ENCODE data around the gene ACTN1. TPM values are rescaled to one million over a fixed set of nuclear protein-coding genes. Genes with fewer than 3 reads are reported as not detected.

Gene ACTN1
- total RNA-seq, 1 donor from 2014 or later: 70.7 TPM

- H3K4me2 ChIP-seq: no peak overlapping the region
- no peak overlapping the region for H3K27ac Mint-ChIP-seq
- no peak overlapping the region for H3K4me3 Mint-ChIP-seq
- peaks cover 46% of the 10 kb centered on the region for H3K36me3 Mint-ChIP-seq
- no peaks in the 10 kb centered on the region for H3K9me3 Mint-ChIP-seq
- peaks cover 4% of the 10 kb centered on the region for H3K36me3 ChIP-seq
- H3K27me3 Mint-ChIP-seq (ENCODE audit: insufficient read depth, low read depth): no peaks in the 10 kb centered on the region
- H3K79me2 ChIP-seq (ENCODE audit: low read depth): no peaks in the 10 kb centered on the region
- no peak for DNase-seq (ENCODE audit: low spot score)
- no peak overlapping the region for H3K9ac ChIP-seq
- no peak overlapping the region for H3K27ac ChIP-seq
- no peaks in the 10 kb centered on the region for H3K27me3 ChIP-seq
- H3K4me3 ChIP-seq: no peak overlapping the region
- no peaks in the 10 kb centered on the region for H3K9me3 ChIP-seq (ENCODE audit: low read depth)
- no peak overlapping the region for H2AFZ ChIP-seq (replicated peaks)
- no peaks in the 10 kb centered on the region for H3K4me1 Mint-ChIP-seq
- H3K4me1 ChIP-seq: no peaks in the 10 kb centered on the region
- TF ChIP-seq EZH2phosphoT487 (IDR thresholded peaks at IDR 0.05): no peak
- TF ChIP-seq CTCF (IDR thresholded peaks at IDR 0.05): no peak
- no peak for TF ChIP-seq EZH2 (IDR thresholded peaks at IDR 0.05)
- H4K20me1 ChIP-seq (ENCODE audit: low read depth): no peaks in the 10 kb centered on the region
- no peaks in the 10 kb centered on the region for H3F3A ChIP-seq (ENCODE audit: low read depth)
Observed at GRCh38 chr14:68874746-68875155, 104.4 kb downstream of the ACTN1 start.

GRCh38 chr14:68873376-68873775, 105.7 kb downstream of the ACTN1 start:
- Histone ChIP-seq H3K4me2 (no peak overlapping the region), H3K9ac (no peak overlapping the region), H4K20me1 (ENCODE audit: low read depth) (no peaks in the 10 kb centered on the region), H3F3A (ENCODE audit: low read depth) (no peaks in the 10 kb centered on the region), H3K4me3 (no peak overlapping the region), H3K9me3 (ENCODE audit: low read depth) (no peaks in the 10 kb centered on the region), H3K79me2 (ENCODE audit: low read depth) (no peaks in the 10 kb centered on the region), H3K36me3 (peaks cover 4% of the 10 kb centered on the region), H2AFZ (replicated peaks) (no peak overlapping the region), H3K4me1 (no peaks in the 10 kb centered on the region), H3K27ac (no peak overlapping the region), H3K27me3 (no peaks in the 10 kb centered on the region)
- peaks cover 42% of the 10 kb centered on the region for H3K36me3 Mint-ChIP-seq
- no peak overlapping the region for H3K27ac Mint-ChIP-seq
- no peak for DNase-seq (ENCODE audit: low spot score)
- no peak overlapping the region for H3K4me3 Mint-ChIP-seq
- no peak for TF ChIP-seq EZH2 (IDR thresholded peaks at IDR 0.05)
- no peak for TF ChIP-seq EZH2phosphoT487 (IDR thresholded peaks at IDR 0.05)
- TF ChIP-seq CTCF (IDR thresholded peaks at IDR 0.05): no peak
- H3K4me1 Mint-ChIP-seq: no peaks in the 10 kb centered on the region
- no peaks in the 10 kb centered on the region for H3K9me3 Mint-ChIP-seq
- H3K27me3 Mint-ChIP-seq (ENCODE audit: insufficient read depth, low read depth): no peaks in the 10 kb centered on the region

- H3K79me2 ChIP-seq (ENCODE audit: low read depth): no peaks in the 10 kb centered on the region
- no peak overlapping the region for H2AFZ ChIP-seq (replicated peaks)
- H3K4me2 ChIP-seq: no peak overlapping the region
- Mint-ChIP-seq H3K4me1 (no peaks in the 10 kb centered on the region), H3K9me3 (no peaks in the 10 kb centered on the region), H3K27ac (no peak overlapping the region), H3K36me3 (peaks cover 31% of the 10 kb centered on the region), H3K4me3 (no peak overlapping the region), H3K27me3 (ENCODE audit: insufficient read depth, low read depth) (no peaks in the 10 kb centered on the region)
- no peaks in the 10 kb centered on the region for H3F3A ChIP-seq (ENCODE audit: low read depth)
- H3K4me1 ChIP-seq: no peaks in the 10 kb centered on the region
- H3K9ac ChIP-seq: no peak overlapping the region
- H3K27ac ChIP-seq: no peak overlapping the region
- no peak overlapping the region for H3K4me3 ChIP-seq
- H4K20me1 ChIP-seq (ENCODE audit: low read depth): no peaks in the 10 kb centered on the region
- no peaks in the 10 kb centered on the region for H3K27me3 ChIP-seq
- no peaks in the 10 kb centered on the region for H3K9me3 ChIP-seq (ENCODE audit: low read depth)
- TF ChIP-seq EZH2phosphoT487 (IDR thresholded peaks at IDR 0.05) (no peak), CTCF (IDR thresholded peaks at IDR 0.05) (no peak), EZH2 (IDR thresholded peaks at IDR 0.05) (no peak)
- peaks cover 4% of the 10 kb centered on the region for H3K36me3 ChIP-seq
- no peak for DNase-seq (ENCODE audit: low spot score)
Observed at GRCh38 chr14:68871392-68871791, 107.7 kb downstream of the ACTN1 start.
